Endothelial cell of umbilical vein (primary cell): Measurements from ENCODE around the gene MSANTD7. TPM values are rescaled to one million over a fixed set of nuclear protein-coding genes. Genes with fewer than 3 reads are reported as not detected.
"Not testable (repeated sequence)": the region's sequence is repeated elsewhere in the genome, so short reads cannot be mapped to it uniquely, and the experiment has no call there.

Source experiments
- BruUV-seq: library from RNA; stranded (reverse); fragments of 400-500 nt; replicated peaks from 2 replicates; lab custom pipeline; 2021; lab: Mats Ljungman, UMichigan
- CTCF ChIA-PET: fragments of 300-600, 350-600 bp; sonication (Branson Sonifier 250); formaldehyde crosslinking; loops from one replicate; lab custom pipeline; 2021; ENCODE audit warnings: antibody characterized with exemption, inconsistent platforms; lab: Charles Lee
- POLR2A ChIA-PET: fragments of 300-600, 350-600 bp; sonication (Branson Sonifier 250); formaldehyde crosslinking; loops from one replicate; lab custom pipeline; 2021; ENCODE audit warnings: antibody characterized with exemption, inconsistent platforms; lab: Charles Lee
- DNase-seq: peaks from one replicate; pipeline ENCODE4 v3.0.0-alpha.2; 2011; ENCODE audit warnings: low read depth, low spot score
- FAIRE-seq: peaks from 2 replicates; lab custom pipeline; 2011; peaks lifted over from hg19 to GRCh38; lab: Jason Lieb, UNC
- H2AFZ ChIP-seq: 2 replicates; pipeline ENCODE4 v1.6.0; 2012; ENCODE audit warnings: low read depth, low read length, control low read depth, inconsistent platforms
- H3K27ac ChIP-seq: 2 replicates; pipeline ENCODE4 v1.5.1; 2011; ENCODE audit warnings: low read depth, mild to moderate bottlenecking, control low read depth, low read length, moderate library complexity; ENCODE audit not compliant: insufficient read depth
- H3K27me3 ChIP-seq, 2 experiments: 2 replicates each; pipeline versions ENCODE4 v1.6.0 to v1.6.1; 2011; ENCODE audit warnings: low read length in 2 of 2, mixed read lengths in 1 of 2; ENCODE audit not compliant: control insufficient read depth in 2 of 2, insufficient read depth in 2 of 2
- H3K36me3 ChIP-seq, 2 experiments: 2 replicates in 1 of 2; 3 replicates in 1 of 2; pipeline ENCODE4 v1.5.1; 2011; ENCODE audit warnings: low read length in 2 of 2, mild to moderate bottlenecking in 1 of 2, moderate library complexity in 1 of 2; ENCODE audit not compliant: control insufficient read depth in 2 of 2, insufficient read depth in 2 of 2; ENCODE audit errors: extremely low read depth in 1 of 2
- H3K4me1 ChIP-seq: 3 replicates; pipeline ENCODE4 v1.5.1; 2011; ENCODE audit warnings: mild to moderate bottlenecking, low read length; ENCODE audit not compliant: control insufficient read depth, insufficient read depth; ENCODE audit errors: extremely low read depth
- H3K4me2 ChIP-seq: 2 replicates; pipeline ENCODE4 v1.6.1; 2011; ENCODE audit warnings: low read length, control low read depth, mixed read lengths; ENCODE audit not compliant: insufficient read depth
- H3K4me3 ChIP-seq, 3 experiments: fragments of 200-600 bp in 1 of 3; sonication (generic), shearing (Covaris generic) in 1 of 3; replicated peaks in 1 of 3; 2 replicates each; pipeline ENCODE4 v1.5.1; 2011 to 2016; ENCODE audit warnings: control low read depth in 3 of 3, low read length in 3 of 3, mild to moderate bottlenecking in 2 of 3, inconsistent platforms in 1 of 3, low read depth in 1 of 3, moderate library complexity in 1 of 3; ENCODE audit not compliant: insufficient read depth in 1 of 3
- H3K79me2 ChIP-seq: 2 replicates; pipeline ENCODE4 v1.6.0; 2012; ENCODE audit warnings: low read length, inconsistent platforms; ENCODE audit not compliant: control insufficient read depth, insufficient read depth
- H3K9ac ChIP-seq: replicated peaks from 2 replicates; pipeline ENCODE3; 2011; ENCODE audit warnings: low read length, control low read depth; ENCODE audit not compliant: insufficient read depth; ENCODE audit errors: extremely low read depth
- H3K9me1 ChIP-seq: replicated peaks from 3 replicates; pipeline ENCODE4 v1.6.0; 2011; ENCODE audit warnings: mild to moderate bottlenecking, low read length; ENCODE audit not compliant: control insufficient read depth, insufficient read depth; ENCODE audit errors: extremely low read depth
- H3K9me3 ChIP-seq: replicated peaks from 2 replicates; pipeline ENCODE4 v1.5.1; 2012; ENCODE audit warnings: low read length, inconsistent platforms; ENCODE audit not compliant: control insufficient read depth, insufficient read depth
- H4K20me1 ChIP-seq: replicated peaks from 2 replicates; pipeline ENCODE3; 2011; ENCODE audit warnings: mild to moderate bottlenecking, low read length; ENCODE audit not compliant: control insufficient read depth, insufficient read depth; ENCODE audit errors: extremely low read depth
- CTCF ChIP-seq, 2 donors: IDR thresholded peaks; 1 replicate in 1 of 2; 2 replicates in 1 of 2; pipeline ENCODE4 v1.5.1; 2011; ENCODE audit warnings: low read length in 2 of 2, mild to moderate bottlenecking in 2 of 2, moderate library complexity in 2 of 2, control low read depth in 1 of 2, inconsistent platforms in 1 of 2, low read depth in 1 of 2; ENCODE audit not compliant: insufficient read depth in 1 of 2; ENCODE audit errors: extremely low read depth in 1 of 2
- JUN ChIP-seq: IDR thresholded peaks from 2 replicates; pipeline ENCODE4 v1.6.1; 2011; ENCODE audit warnings: borderline replicate concordance, low read depth; ENCODE audit not compliant: insufficient read length, insufficient read depth
- MAX ChIP-seq: IDR thresholded peaks from 2 replicates; pipeline ENCODE4 v1.6.1; 2011; ENCODE audit not compliant: insufficient read depth, insufficient read length
- POLR2AphosphoS5 ChIP-seq: IDR thresholded peaks from 2 replicates; pipeline ENCODE4 v1.6.1; 2012; ENCODE audit warnings: low read depth, mild to moderate bottlenecking, control low read depth, low read length, moderate library complexity; ENCODE audit not compliant: insufficient read depth
- dilution Hi-C: fragments of 300-500 bp; cut with MboI; formaldehyde crosslinking; loops from one replicate; pipeline ENCODE4 v1.15.0; 2019; ENCODE audit warnings: low sequenced_read_pairs; ENCODE audit not compliant: extremely low pct_ligation_motif_present
- intact Hi-C: fragments of 100-400 bp; cut with micrococcal nuclease; formaldehyde crosslinking; loops from one replicate; pipeline ENCODE4 v1.10.0; 2022
- polyA plus RNA-seq, 4 experiments: library from polyadenylated mRNA; depleted of rRNA in 3 of 4; stranded (reverse) in 3 of 4; unstranded in 1 of 4; fragments of >200 nt; gene quantifications; 2 replicates each; pipeline versions ENCODE4 v1.2.1 to v1.2.3, GENCODE V29; 2011 to 2012; ENCODE audit warnings: missing spikeins in 1 of 4
- total RNA-seq: library from RNA; stranded (reverse); gene quantifications from 2 replicates; pipeline ENCODE4 v1.2.3, GENCODE V29; 2021

MSANTD7 gene
- total and polyA plus RNA-seq, 2 donors (not counting 3 experiments of a cell fraction or from before 2014, with no cell fraction given) = 4.8 to 13.1 TPM

GRCh38 chr10:14812271-14812670 is 25.8 kb upstream of the MSANTD7 start:
- Histone ChIP-seq H3K9ac (no peak overlapping the region), H3K4me1 (no peaks in the 10 kb centered on the region), H3K9me3 (no peaks in the 10 kb centered on the region), H3K27ac (no peak overlapping the region), H3K27me3 (no peaks in the 10 kb centered on the region), H4K20me1 (no peaks in the 10 kb centered on the region), H3K36me3 (no peaks in the 10 kb centered on the region), H3K4me3 (no peak overlapping the region), H3K4me2 (no peak overlapping the region), H2AFZ (no peak overlapping the region), H3K9me1 (no peaks in the 10 kb centered on the region), H3K79me2 (no peaks in the 10 kb centered on the region)
- dilution Hi-C loops = no loop called here
- intact Hi-C loops = no loop called here
- TF ChIP-seq CTCF (IDR thresholded peaks at IDR 0.05; ENCODE audit: extremely low read depth in 1 of 2, insufficient read depth in 1 of 2, low read depth in 1 of 2, low read length in 2 of 2) = no peak
- TF ChIP-seq JUN = no peak
- CTCF ChIA-PET = interaction anchor here (1.1 to 1.3 kb wide), 2 partner anchors 11 to 212 kb away, joined by 3 read pairs; no protein-coding TSS in a partner anchor
- FAIRE-seq (no peak), DNase-seq (no peak)
- no TSS peak for BruUV-seq
- POLR2A ChIA-PET = no interaction called here

DNA sequence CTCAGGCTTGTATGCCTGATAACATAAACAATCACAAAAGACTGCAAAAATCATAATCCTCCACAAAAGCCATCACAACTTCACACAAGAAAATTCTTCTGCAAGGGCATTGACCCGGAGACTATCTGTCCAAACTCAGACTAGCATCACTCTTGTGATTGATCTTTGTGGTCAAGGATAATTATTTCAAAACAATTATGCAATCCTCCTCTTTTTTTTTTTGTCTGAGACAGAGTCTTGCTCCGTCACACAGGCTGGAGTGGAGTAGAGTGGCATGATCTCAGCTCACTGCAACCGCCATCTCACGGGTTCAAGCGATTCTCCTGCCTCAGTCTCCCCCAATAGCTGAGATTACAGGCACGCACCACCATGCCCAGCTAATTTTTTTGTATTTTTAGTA is 22.4 kb upstream of the MSANTD7 start:
- H3K36me3 ChIP-seq = no peaks in the 10 kb centered on the region
- ChIA-PET POLR2A (interaction anchor here (0.7 kb wide), 1 partner anchor 238 kb away, joined by 4 read pairs; no protein-coding TSS in a partner anchor), CTCF (no interaction called here)
- no peak overlapping the region for H2AFZ ChIP-seq
- H3K4me1 ChIP-seq = peaks cover 12% of the 10 kb centered on the region
- no peak overlapping the region for H3K9ac ChIP-seq
- no peaks in the 10 kb centered on the region for H3K9me1 ChIP-seq
- FAIRE-seq = no peak
- no peaks in the 10 kb centered on the region for H3K79me2 ChIP-seq
- no peak overlapping the region for H3K27ac ChIP-seq
- H3K4me3 ChIP-seq = no peak overlapping the region
- TF ChIP-seq MAX = no peak
- TF ChIP-seq POLR2AphosphoS5 = no peak
- dilution Hi-C loops = no loop called here
- H3K27me3 ChIP-seq = no peaks in the 10 kb centered on the region
- no TSS peak for BruUV-seq
- intact Hi-C loops = no loop called here
- H3K9me3 ChIP-seq = no peaks in the 10 kb centered on the region
- no peaks in the 10 kb centered on the region for H4K20me1 ChIP-seq
- no peak overlapping the region for H3K4me2 ChIP-seq
- DNase-seq = no peak

GRCh38 chr10:14816717-14817116 is 21.4 kb upstream of the MSANTD7 start:
- BruUV-seq, H3K36me3 ChIP-seq, DNase-seq, H3K27me3 ChIP-seq, H3K9ac ChIP-seq, H3K9me3 ChIP-seq, FAIRE-seq, H4K20me1 ChIP-seq, H3K4me3 ChIP-seq, H3K9me1 ChIP-seq, H3K27ac ChIP-seq, POLR2A ChIA-PET, H3K4me2 ChIP-seq, H2AFZ ChIP-seq, intact Hi-C loops, H3K79me2 ChIP-seq, dilution Hi-C loops: not testable (repeated sequence)
- H3K4me1 ChIP-seq = peaks cover 14% of the 10 kb centered on the region
- CTCF ChIA-PET = interaction anchor here (0.7 kb wide), 1 partner anchor 114 kb away, joined by 3 read pairs; no protein-coding TSS in a partner anchor
